Fibroblast of skin of back (primary cell): ENCODE data around the gene PRSS33.

Experiments used
- DNase-seq: peaks from one replicate; pipeline ENCODE4 v3.0.0-alpha.2; 2013

PRSS33 gene

GRCh38 chr16:2739625-2740430, 47.5 kb downstream of the PRSS33 start:
- DNase-seq, result no peak

DNA sequence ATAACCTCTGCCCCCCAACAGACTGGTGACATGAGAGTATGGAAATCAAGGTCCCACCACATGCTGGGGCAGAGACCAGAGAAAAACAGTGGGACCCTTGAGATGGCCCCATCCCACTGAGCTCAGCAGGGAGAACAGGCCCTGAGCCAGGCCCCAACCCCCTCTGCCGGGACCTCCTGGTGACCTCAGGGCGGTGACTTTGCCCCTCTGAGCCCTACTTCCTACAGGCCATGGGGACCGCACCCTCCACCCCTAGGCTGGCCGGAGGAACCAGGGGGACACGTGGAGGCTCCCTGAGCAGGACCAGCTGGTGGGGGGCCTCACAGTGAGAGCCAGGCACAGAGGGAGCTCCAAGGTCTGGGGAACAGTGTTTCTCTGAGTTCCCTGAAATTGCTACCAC, 48.7 kb downstream of the PRSS33 start:
- DNase-seq, result no peak

DNA sequence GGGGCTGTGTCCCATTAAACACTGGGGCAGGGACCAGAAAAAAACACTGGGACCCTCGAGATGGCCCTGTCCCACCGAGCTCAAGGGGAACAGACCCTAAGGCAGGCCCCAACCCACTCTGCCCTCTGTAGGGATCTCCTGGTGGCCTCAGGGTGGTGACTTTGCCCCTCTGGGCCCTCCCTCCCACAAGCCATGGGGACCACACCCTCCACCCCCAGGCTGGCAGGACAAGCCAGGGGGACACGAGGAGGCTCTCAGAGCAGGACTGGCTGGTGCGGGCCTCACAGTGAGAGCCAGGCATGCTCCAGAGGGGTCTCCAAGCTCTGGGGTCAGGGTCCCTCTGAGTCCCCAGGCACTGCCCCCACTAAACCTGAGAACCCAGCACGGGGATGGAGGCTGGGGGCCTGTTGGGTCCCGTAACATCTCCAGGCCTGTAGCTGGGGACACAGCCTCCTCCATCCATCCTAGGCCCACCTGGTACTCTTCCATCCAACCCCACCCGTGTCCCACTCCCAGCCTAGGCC, 49.4 kb downstream of the PRSS33 start:
- no peak for DNase-seq

DNA sequence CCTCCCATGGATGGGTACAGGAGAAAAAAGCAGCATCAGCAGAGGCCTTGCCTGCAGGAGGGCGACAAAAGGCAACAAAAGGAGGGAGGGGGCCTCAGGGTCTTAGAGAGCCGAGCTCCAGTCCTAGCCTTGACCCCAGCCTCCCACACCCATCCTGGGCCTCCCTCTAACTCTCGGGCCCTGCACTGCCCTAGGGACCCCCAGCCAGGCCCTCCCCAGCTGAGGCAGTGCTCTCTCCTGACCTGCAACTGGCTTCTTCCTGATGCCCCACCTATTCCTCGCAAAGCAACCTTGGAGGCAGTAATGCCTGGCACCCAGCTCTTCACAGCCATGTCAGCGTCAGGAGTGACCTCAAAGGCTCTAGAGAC, 50.1 kb downstream of the PRSS33 start:
- no peak for DNase-seq

GRCh38 chr16:2736476-2737237, 50.7 kb downstream of the PRSS33 start:
- no peak for DNase-seq

DNA sequence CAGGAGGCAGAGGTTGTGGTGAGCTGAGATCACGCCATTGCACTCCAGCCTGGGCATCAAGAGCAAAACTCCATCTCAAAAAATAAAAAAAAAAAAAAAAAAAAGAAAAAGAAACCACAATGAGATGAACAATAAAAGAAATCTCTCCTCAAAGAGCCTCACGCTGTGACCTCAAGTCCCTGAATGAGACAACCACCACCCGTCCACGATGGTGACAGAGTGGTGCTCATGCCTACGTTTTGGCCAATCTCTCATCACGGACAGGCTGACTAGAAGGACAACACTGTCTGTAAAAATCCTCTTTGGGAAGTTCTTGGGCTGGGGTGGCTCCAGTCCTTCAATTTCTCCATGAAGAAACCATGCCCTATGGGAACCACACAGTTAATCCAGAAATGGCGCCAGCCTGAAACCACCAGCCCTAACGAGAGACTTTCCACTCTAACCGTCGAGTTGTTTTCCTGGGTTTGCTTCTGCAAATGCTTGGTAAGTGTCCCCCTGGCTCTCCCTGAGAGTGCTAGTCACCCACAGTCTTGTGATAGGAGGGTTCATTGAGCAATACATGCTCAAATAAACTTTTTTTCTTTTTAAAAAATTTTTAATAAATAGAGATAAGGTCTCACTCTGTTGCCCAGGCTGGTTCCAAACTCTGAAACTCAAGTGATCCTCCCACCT, 52.4 kb downstream of the PRSS33 start:
- DNase-seq, result no peak
